ENCODE results near the gene PRPF38A.

- TF ChIP-seq POLR2A (IDR thresholded peaks at IDR 0.05; ENCODE audit: low read depth, low read length) (no peak), TAF1 (IDR thresholded peaks at IDR 0.05; ENCODE audit: low read depth, low read length) (no peak)
Measured at GRCh38 chr1:52414942-52415341, 10.5 kb downstream of the PRPF38A start.

Measured in GM12891 (cell line).